ENCODE data around the gene UNC45A.

The UNC45A gene

DNA sequence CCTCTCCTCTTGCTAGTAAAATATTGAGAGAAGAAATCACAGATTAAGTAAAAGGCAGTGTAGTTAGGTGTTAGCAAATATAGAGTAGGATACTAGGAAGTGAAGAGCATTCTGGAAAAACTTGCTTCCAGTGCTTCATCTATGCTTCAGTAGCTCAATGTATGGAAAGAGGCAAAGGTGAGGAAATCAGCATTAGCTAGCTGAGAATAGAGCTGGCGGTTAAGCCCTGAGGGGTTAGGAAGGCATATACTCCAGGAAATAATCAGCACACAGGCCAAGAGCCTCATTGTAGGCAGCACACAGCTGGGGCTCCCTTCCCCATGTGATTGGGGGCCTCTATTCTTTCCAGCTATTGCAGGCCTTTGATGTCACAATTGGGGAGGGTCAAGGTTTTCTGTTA is 33.3 kb downstream of the UNC45A start:
- DNase-seq = no peak

DNA sequence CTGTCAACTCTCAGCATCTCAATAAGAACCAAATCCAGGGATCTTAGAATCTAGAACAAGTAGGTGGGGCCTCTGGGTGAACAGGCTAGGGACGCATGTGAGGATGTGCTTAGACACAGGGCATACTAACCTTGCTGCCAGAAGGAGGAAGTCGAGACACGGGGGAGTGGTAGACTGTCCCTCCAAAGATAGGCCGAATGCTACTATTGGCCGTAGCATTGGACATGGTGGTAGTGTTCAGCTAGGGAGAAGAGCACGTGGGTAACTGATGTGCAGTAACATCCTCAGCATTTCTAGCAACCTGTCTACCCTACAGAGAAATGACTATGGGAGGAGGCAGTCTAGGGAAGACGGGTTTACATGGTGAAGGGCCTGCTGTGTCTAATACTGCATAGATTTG is 35.2 kb downstream of the UNC45A start:
- DNase-seq = no peak

DNA sequence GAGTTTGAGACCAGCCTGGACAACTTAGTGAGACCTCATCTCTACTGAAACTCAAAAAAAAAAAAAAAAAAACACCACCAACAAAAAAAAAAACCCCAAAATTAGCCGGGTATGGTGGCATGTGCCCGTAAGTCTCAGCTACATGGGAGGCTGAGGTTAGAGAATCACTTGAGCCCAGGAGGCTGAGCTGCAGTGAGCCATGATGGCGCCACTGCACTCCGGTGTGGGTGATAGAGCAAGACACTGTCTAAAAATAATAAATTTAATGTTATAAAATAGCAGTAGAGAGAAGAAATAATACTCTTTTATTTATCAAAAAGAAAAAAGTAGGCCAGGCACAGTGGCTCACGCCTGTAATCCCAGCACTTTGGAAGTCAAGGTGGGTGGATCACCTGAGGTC is 37.0 kb downstream of the UNC45A start:
- no peak for DNase-seq

DNA sequence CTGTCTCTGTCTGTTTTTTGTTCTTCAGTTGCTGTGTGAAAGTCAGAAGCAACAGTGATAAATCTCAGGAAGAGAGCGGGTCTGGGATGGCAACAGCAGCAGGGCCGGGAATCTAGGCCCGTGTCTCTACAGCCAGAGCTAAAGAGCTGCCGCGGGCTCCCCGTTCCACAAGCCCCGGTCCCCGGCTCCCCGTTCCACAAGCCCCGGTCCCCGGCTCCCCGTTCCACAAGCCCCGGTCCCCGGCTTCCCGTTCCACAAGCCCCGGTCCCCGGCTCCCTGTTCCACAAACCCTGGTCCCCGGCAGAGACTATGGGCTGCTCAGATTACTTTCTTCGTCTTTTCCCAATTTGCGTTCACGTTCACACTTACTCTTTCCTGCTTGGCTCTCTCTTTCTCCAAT is 39.1 kb downstream of the UNC45A start:
- no peak for DNase-seq

DNA sequence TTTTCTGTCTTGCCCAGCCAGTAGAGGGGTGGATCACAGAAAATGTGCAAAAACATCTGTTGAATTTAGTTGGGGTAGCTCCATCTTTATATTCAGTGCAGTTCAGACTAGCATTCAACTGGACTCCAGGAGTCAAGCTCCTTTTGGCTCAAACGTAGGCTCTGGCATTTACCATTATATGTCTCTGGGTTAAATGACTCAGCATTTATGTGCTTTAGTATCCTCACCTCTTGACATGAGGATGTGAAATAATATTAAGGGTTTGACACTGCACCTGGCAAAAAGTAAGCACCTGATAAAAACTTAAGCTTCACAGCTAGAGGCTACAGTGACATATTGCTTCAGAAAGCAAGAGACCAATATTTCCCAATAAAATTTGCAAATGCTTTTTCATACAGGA is 44.5 kb downstream of the UNC45A start:
- DNase-seq = no peak

DNA sequence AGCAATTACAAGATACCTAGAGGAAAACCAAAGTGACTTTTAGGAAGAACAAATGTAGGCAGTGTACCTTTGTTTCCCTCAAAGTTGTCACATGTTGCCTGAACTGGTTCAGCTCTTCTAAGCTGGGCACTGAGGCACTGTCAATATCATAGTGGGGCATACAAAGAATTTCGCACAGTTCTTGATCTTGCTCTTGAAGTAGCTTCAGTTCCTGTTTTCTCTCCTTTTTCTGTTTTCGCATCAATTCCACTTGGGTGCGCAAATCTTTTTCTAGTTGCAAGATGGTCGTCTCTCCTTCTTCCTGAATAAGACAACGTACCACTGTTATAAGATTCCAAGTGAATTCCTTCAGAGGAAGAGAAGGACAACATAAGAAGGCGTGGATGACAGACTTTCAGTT is 46.6 kb downstream of the UNC45A start:
- DNase-seq = no peak

DNA sequence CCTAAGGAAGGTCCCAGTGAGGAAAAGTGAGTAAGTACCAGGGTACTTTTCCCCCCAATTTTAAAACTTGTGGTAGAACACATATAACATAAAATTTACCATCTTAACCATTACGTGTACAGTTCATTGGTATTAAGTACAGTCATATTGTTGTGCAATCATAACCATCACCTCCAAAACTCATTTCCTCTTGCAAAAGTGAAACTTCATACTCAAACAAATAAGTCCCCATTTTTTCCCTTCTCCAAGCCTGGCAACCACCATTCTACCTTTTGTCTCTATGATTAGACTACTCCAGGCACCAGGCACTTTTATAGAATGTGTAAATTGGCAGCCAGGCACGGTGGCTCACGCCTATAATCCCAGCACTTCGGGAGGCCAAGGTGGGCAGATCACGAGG is 47.0 kb downstream of the UNC45A start:
- no peak for DNase-seq

DNA sequence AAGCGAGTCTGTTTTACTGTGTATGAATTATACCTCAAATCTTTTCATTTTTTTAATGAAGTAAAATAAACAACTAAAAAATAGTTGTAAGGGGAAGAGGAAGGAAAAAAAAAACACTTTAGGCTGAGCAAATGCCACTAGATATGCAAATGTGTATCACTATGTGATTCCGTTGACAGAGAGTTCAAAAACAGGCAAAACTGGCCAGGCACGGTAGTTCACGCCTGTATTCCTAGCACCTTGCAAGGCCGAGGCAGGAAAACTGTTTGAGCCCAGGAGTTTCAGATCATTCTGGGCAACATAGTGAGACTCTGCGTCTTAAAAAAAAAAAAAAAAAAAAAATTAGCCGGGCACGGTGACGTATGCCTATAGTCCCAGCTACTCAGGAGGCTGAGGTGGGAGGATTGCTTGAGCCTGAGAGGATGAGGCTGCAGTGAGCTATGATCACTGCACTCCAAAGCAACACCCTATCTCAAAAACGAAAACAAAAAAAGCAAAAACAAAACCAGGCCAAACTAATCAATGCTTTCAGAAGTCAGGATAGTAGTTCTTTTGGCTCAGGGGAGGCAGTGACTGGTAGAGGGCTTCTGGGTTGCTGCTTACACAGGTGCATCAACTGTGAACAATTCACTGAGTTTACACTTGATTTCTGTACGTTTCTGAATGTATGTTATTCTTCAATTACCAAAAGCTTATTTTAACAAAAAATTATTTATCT is 51.9 kb downstream of the UNC45A start:
- DNase-seq = no peak

DNA sequence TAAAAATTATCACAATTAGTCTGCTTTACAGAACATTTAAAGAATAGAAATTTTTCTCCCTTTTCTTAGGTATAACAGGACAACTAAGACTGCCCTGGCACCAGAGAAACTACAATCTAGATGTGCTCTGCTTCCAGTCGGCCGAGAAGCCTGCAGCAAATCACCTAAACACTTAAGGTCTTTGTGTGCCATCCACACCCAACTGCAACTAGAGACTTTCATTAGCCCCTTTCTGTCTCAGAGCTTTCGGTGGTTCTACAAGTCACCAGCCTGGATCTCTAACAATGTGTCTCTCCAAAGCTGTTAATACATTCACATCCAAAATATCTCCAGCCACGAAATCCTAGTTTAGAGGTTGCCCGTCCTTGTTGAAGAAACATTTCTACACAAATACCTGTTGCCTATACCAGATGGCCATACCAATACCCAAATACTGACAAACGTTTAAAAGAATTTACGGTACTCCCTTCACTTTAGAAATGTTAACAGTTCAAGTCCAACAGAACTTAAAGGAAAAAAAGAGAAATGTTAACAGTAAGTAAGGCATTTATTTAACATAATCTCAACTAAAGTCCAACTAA is 52.6 kb downstream of the UNC45A start:
- no peak for DNase-seq

DNA sequence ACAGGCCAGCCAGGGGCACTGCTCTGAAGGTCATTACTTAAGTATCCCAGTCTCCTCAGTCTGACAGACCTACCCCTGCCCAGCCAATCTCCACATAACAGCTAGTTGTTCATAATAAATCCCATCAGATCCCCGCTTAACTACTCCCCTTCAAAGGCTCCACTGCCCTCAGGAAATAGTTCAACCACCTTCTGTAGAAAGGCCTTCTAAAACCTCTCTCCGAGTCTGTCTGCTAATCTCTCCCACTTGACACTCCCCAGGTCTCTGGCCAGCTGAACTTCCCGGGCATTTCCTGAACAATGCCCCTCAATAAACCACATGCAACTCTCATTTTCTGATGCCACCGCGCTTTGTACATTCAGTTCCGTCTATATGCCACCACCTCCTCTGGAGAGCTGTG is 53.2 kb downstream of the UNC45A start:
- DNase-seq = no peak

DNA sequence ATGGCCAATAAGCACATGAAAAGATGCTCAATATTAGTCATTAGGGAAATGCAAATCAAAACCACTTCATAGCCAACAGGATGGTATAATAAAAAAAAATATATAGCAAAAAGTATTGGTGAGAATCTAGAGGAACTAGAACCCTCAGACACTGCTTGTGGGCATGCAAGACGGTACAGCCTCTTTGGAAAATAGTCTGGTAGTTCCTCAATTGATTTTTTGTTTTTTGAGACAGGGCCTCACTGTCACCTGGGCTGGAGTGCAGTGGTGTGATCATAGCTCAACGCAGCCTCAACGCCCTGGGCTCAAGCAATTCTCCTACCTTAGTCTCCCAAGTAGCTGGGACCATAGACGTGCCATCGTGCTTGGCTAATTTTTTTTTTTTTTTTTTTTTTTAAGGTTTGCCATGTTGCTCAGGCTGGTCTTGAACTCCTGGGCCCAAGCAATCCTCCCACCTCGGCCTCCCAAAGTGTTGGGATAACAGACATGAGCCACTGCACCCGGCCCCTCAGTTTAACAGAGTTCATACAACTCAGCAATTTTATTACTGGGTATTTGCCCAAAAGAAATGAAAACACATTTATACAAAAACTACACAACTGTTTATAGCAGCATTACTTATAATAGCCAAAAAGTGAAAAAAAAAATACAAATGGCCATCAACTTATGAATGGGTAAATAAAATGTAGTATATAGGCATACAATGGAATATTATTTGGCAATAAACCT is 54.1 kb downstream of the UNC45A start:
- no peak for DNase-seq

DNA sequence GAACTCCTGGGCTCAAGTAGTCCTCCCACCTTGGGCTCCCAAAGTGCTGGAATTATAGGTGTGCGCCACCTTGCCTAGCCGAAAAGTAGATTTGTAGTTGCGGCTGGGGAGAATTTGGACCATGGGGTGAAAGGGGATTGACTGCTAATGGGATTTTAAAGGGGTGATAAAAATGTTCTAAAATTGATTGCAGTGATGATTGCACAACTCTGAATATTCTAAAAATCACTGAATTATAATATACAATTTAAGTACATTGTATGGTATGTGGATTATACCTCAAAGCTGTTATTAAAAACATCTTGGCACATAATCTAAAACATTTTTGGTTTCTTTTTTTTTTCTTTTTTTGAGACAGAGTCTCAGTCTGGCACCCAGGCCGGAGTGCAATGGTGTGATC is 55.4 kb downstream of the UNC45A start:
- DNase-seq = no peak

DNA sequence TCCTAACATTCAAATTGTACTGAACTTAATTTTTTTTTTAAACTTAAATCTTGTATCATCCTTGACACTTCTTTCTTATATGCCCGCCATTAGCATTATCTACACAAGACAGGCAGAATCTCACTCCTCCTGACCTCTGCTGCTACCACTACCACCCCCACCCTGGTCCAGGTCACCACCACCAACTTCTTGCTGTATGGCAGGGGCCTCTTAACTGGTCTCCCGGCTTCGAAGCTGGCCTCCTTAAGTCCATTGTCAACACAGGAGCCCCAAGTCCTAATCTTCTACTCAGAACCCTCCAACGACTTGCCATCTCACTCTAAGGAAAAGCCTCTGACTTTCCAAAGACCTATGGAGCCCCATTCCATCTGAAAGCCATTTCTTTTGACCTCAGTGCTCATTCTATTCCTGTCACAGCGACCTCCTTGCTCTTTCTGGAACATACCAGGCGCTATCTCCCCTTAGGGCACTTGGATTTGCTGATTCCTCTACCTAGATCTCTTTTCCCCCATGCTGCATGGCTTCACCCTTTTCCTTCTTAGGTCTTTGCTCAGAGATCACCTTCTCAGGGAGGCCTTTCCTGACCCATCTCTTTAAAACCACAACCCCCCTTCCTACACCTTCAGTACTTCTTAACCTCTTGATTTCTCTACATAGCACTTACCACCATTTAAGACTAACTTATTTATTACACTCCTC is 56.7 kb downstream of the UNC45A start:
- DNase-seq = no peak

DNA sequence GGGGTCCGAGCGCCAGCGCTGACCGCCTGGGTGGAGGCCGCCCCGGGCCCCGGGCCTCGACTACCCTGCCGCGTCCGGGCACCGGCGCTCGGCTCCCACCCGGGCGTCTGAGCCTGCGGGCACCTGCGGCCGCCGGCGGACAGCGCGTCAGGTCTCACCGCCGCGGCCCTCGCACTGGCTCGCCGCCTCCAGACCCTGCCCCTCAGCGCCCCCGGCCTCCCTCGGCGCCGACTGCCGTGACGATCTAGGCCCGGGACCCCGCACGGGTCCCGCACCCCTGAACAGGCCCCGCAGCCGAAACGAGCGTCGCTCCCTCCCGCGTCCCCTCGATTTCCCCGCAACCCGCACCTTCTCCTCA is 59.0 kb downstream of the UNC45A start:
- peak; percentile 45 for DNase-seq

DNA sequence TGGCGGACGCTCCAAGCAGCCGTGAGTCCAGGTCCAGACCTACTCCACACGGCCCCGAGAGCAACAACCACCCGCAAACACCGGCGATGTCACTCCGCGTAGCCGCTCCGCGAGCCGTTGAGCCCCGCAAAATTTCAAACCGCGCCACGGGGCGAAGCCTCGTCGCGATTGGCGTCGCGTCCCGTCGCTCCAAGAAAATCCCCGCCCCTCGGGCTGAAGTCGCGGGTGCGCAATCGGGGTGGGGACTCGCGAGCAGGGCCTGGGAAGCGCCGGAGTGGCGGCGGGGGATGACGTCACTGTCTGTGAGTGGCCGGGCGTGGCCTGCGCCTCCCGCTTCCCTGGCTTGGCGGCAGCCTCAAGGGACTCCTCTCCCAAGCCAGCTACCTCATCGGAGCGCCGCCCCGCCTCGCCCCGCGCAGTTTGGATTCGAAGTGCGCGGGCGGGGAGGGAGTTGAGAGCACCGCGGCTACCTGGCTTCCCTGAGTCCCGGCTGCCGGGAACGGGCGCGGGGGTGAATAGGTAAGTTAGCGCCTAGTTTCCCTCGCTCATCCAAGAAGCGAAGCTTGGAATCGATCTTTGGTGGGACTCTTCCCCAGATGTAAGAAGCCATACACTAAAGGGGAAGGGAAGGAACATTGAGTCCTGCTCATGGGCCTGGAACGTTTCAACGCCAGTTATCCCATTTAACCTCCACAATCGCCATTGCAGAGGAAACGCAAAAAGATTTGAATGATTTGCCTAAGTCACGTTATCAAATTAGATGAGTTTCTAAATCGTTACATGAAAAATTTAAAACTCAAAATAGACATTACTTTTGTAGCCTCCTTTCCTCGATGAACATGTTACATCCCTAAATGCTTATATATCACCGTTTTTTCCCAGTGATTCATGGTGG is 59.6 kb downstream of the UNC45A start, which contains the start of gene PRC1:
Gene PRC1 (minus strand): TSS at position 119 of the 895 bp plus-strand sequence. CDS start 118 bp downstream, at position 1.
- peak; percentile 98 for DNase-seq

DNA sequence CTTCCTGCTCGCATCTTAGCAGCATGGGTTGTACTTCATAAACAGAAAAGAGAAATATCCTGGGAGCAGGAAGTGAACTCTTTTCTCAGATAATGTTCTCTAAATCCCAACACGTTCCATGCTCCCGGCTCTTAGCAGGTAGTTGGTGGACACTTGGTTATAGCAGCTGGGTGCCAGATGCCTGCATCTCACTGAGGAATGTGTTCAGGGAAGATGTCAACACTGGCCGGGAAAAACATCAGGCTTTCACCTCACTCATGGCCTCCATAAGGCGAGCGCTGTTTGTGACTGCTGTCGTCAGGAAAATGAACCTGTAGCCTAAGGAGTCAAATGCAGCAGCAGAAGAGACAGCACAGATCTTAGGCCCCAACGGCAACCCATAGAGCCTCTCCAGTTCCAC is 63.7 kb downstream of the UNC45A start:
- no peak for DNase-seq

DNA sequence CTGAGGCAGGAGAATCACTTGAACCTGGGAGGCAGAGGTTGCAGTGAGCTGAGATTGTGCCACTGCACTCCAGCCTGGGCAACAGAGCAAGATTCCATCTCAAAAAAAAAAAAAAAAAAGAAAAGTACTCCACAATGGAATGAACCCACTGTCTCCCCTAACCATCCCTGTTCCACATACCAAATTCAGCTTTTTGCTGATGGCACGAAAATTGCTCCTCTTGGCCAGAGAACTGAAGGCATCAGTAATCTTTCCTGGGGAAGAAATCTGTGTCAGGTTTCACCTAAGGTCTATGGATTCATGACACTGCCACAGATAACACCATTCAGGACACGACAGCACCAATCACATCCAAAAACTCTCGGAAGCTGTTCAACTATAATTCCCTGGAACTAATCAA is 66.1 kb downstream of the UNC45A start:
- no peak for DNase-seq

Measured in activated CD4-positive, CD25-positive, alpha-beta regulatory T cell treated with anti-CD3 and anti-CD28 coated beads, Interleukin-2, amount 50 U/mL, for 72 hours (primary cell).